HG02938 (cell line): Measurements from ENCODE around the gene EMP2.
"Not testable (repeated sequence)": the region's sequence is repeated elsewhere in the genome, so short reads cannot be mapped to it uniquely, and the experiment has no call there.

Source experiments
- ATAC-seq: cut with Tn5 transposase; IDR thresholded peaks from one replicate; pipeline ENCODE4 v1.9.1; 2021; ENCODE audit warnings: mild to moderate bottlenecking, moderate library complexity; ENCODE audit not compliant: unreplicated experiment

EMP2 gene

GRCh38 chr16:10578474-10579316, 1.7 kb downstream of the EMP2 start:
- ATAC-seq = no peak

GRCh38 chr16:10577305-10578202, 2.8 kb downstream of the EMP2 start:
- no peak for ATAC-seq

GRCh38 chr16:10576390-10577304, 3.8 kb downstream of the EMP2 start:
- ATAC-seq = no peak

- no peak for ATAC-seq
Observed at GRCh38 chr16:10575506-10576130, 4.8 kb downstream of the EMP2 start.

GRCh38 chr16:10572611-10573010, 7.8 kb downstream of the EMP2 start:
- ATAC-seq = no peak

GRCh38 chr16:10571354-10571753, 9.0 kb downstream of the EMP2 start:
- ATAC-seq = no peak

GRCh38 chr16:10569621-10570020, 10.8 kb downstream of the EMP2 start:
- no peak for ATAC-seq

GRCh38 chr16:10566613-10567012, 13.8 kb downstream of the EMP2 start:
- no peak for ATAC-seq

GRCh38 chr16:10565167-10565566, 15.2 kb downstream of the EMP2 start:
- ATAC-seq = no peak

- no peak for ATAC-seq
Observed at GRCh38 chr16:10564591-10564990, 15.8 kb downstream of the EMP2 start.

- ATAC-seq = no peak
Observed at GRCh38 chr16:10562361-10562899, 18.0 kb downstream of the EMP2 start.

- ATAC-seq = no peak
Observed at GRCh38 chr16:10561425-10561824, 19.0 kb downstream of the EMP2 start.

GRCh38 chr16:10561001-10561400, 19.4 kb downstream of the EMP2 start:
- ATAC-seq = no peak

GRCh38 chr16:10559792-10560191, 20.6 kb downstream of the EMP2 start:
- not testable (repeated sequence) for ATAC-seq

GRCh38 chr16:10558746-10559641, 21.4 kb downstream of the EMP2 start:
- no peak for ATAC-seq

GRCh38 chr16:10558305-10558704, 22.1 kb downstream of the EMP2 start:
- no peak for ATAC-seq

- ATAC-seq = no peak
Observed at GRCh38 chr16:10557750-10558149, 22.6 kb downstream of the EMP2 start.

GRCh38 chr16:10556236-10556635, 24.2 kb downstream of the EMP2 start:
- ATAC-seq = no peak

GRCh38 chr16:10554569-10554968, 25.8 kb downstream of the EMP2 start:
- no peak for ATAC-seq
